ENCODE measurements around the gene SP5. TPM values are rescaled to one million over a fixed set of nuclear protein-coding genes. Genes with fewer than 3 reads are reported as not detected.

The SP5 gene
- total and polyA plus RNA-seq, 9 of the 15 experiments (the other 6 are each of a cell fraction or from before 2014, with no cell fraction given): 0.03 to 1.7 (median 0.16) TPM; not detected in 1

GRCh38 chr2:170740660-170741059 is 25.5 kb downstream of the SP5 start (continued):
- TF ChIP-seq ZNF79 (CRISPR knock-in tag; IDR thresholded peaks at IDR 0.05; ENCODE audit: low read depth) (no peak), KLF10 (CRISPR knock-in tag; IDR thresholded peaks at IDR 0.05) (no peak), C11orf30 (IDR thresholded peaks at IDR 0.05; ENCODE audit: low read depth) (no peak), ZC3H4 (CRISPR knock-in tag; IDR thresholded peaks at IDR 0.05; ENCODE audit: borderline replicate concordance) (no peak), ZNF212 (CRISPR knock-in tag; IDR thresholded peaks at IDR 0.05) (no peak), PHF8 (IDR thresholded peaks at IDR 0.05; ENCODE audit: borderline replicate concordance, low read length) (no peak), HCFC1 (IDR thresholded peaks at IDR 0.05; ENCODE audit: low read depth, low read length) (no peak), CC2D1A (IDR thresholded peaks at IDR 0.05) (no peak), MXI1 (IDR thresholded peaks at IDR 0.05; ENCODE audit: low read depth, low read length) (no peak; the same call in 1 of the 2 replicates), SREBF2 (CRISPR knock-in tag; IDR thresholded peaks at IDR 0.05) (no peak), RBM15 (IDR thresholded peaks at IDR 0.05; ENCODE audit: insufficient read depth, low read length) (no peak), CEBPB (tag; IDR thresholded peaks at IDR 0.05) (no peak), NR2F6 (CRISPR knock-in tag; IDR thresholded peaks at IDR 0.05) (no peak), FUS (optimal IDR thresholded peaks at IDR 0.05; ENCODE audit: low read depth, low read length) (no peak), NR2C1 (IDR thresholded peaks at IDR 0.05) (no peak), NR2C1 (tag; IDR thresholded peaks at IDR 0.05) (no peak), ZNF133 (CRISPR knock-in tag; IDR thresholded peaks at IDR 0.05) (no peak), MYC (IDR thresholded peaks at IDR 0.05; ENCODE audit: low read depth, low read length) (peak; percentile 78), MYC (CRISPR knock-in tag; IDR thresholded peaks at IDR 0.05; ENCODE audit: borderline replicate concordance, low read depth) (no peak)
- TF ChIP-seq, protein P1, sequence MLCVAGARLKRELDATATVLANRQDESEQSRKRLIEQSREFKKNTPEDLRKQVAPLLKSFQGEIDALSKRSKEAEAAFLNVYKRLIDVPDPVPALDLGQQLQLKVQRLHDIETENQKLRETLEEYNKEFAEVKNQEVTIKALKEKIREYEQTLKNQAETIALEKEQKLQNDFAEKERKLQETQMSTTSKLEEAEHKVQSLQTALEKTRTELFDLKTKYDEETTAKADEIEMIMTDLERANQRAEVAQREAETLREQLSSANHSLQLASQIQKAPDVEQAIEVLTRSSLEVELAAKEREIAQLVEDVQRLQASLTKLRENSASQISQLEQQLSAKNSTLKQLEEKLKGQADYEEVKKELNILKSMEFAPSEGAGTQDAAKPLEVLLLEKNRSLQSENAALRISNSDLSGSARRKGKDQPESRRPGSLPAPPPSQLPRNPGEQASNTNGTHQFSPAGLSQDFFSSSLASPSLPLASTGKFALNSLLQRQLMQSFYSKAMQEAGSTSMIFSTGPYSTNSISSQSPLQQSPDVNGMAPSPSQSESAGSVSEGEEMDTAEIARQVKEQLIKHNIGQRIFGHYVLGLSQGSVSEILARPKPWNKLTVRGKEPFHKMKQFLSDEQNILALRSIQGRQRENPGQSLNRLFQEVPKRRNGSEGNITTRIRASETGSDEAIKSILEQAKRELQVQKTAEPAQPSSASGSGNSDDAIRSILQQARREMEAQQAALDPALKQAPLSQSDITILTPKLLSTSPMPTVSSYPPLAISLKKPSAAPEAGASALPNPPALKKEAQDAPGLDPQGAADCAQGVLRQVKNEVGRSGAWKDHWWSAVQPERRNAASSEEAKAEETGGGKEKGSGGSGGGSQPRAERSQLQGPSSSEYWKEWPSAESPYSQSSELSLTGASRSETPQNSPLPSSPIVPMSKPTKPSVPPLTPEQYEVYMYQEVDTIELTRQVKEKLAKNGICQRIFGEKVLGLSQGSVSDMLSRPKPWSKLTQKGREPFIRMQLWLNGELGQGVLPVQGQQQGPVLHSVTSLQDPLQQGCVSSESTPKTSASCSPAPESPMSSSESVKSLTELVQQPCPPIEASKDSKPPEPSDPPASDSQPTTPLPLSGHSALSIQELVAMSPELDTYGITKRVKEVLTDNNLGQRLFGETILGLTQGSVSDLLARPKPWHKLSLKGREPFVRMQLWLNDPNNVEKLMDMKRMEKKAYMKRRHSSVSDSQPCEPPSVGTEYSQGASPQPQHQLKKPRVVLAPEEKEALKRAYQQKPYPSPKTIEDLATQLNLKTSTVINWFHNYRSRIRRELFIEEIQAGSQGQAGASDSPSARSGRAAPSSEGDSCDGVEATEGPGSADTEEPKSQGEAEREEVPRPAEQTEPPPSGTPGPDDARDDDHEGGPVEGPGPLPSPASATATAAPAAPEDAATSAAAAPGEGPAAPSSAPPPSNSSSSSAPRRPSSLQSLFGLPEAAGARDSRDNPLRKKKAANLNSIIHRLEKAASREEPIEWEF (CRISPR knock-in tag; IDR thresholded peaks at IDR 0.05): no peak
- TF ChIP-seq, protein P2, sequence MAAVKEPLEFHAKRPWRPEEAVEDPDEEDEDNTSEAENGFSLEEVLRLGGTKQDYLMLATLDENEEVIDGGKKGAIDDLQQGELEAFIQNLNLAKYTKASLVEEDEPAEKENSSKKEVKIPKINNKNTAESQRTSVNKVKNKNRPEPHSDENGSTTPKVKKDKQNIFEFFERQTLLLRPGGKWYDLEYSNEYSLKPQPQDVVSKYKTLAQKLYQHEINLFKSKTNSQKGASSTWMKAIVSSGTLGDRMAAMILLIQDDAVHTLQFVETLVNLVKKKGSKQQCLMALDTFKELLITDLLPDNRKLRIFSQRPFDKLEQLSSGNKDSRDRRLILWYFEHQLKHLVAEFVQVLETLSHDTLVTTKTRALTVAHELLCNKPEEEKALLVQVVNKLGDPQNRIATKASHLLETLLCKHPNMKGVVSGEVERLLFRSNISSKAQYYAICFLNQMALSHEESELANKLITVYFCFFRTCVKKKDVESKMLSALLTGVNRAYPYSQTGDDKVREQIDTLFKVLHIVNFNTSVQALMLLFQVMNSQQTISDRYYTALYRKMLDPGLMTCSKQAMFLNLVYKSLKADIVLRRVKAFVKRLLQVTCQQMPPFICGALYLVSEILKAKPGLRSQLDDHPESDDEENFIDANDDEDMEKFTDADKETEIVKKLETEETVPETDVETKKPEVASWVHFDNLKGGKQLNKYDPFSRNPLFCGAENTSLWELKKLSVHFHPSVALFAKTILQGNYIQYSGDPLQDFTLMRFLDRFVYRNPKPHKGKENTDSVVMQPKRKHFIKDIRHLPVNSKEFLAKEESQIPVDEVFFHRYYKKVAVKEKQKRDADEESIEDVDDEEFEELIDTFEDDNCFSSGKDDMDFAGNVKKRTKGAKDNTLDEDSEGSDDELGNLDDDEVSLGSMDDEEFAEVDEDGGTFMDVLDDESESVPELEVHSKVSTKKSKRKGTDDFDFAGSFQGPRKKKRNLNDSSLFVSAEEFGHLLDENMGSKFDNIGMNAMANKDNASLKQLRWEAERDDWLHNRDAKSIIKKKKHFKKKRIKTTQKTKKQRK (IDR thresholded peaks at IDR 0.05; ENCODE audit: borderline replicate concordance, low read depth, low read length): no peak
- TF ChIP-seq, protein P3, sequence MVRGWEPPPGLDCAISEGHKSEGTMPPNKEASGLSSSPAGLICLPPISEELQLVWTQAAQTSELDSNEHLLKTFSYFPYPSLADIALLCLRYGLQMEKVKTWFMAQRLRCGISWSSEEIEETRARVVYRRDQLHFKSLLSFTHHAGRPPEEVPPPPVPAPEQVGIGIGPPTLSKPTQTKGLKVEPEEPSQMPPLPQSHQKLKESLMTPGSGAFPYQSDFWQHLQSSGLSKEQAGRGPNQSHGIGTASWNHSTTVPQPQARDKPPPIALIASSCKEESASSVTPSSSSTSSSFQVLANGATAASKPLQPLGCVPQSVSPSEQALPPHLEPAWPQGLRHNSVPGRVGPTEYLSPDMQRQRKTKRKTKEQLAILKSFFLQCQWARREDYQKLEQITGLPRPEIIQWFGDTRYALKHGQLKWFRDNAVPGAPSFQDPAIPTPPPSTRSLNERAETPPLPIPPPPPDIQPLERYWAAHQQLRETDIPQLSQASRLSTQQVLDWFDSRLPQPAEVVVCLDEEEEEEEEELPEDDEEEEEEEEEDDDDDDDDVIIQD (CRISPR knock-in tag; IDR thresholded peaks at IDR 0.05): no peak
